RPMI7951 (cell line): ENCODE results near the gene SLC44A3. TPM values are rescaled to one million over a fixed set of nuclear protein-coding genes. Genes with fewer than 3 reads are reported as not detected.
A peak's percentile ranks its signal among the peaks of the same experiment; 100 is the strongest.
"Not testable (repeated sequence)": the region's sequence is repeated elsewhere in the genome, so short reads cannot be mapped to it uniquely, and the experiment has no call there.

Experiments
- DNase-seq: peaks from one replicate; pipeline ENCODE4 v3.0.0-alpha.2; 2012; ENCODE audit warnings: low read depth
- total RNA-seq: library from RNA; depleted of rRNA; stranded (reverse); fragments of >200 nt; shearing (Covaris generic); gene quantifications from 2 replicates; pipeline ENCODE4 v1.2.3, GENCODE V29; 2014

The SLC44A3 gene
- total RNA-seq, 1 experiment from 2014 or later = 1.1 TPM

GRCh38 chr1:94836891-94837290, 16.7 kb downstream of the SLC44A3 start:
- DNase-seq = no peak

GRCh38 chr1:94840381-94840780, 20.2 kb downstream of the SLC44A3 start:
- DNase-seq = not testable (repeated sequence)

- no peak for DNase-seq
Observed at GRCh38 chr1:94840808-94841207, 20.7 kb downstream of the SLC44A3 start.

- no peak for DNase-seq
Observed at GRCh38 chr1:94843430-94843829, 23.3 kb downstream of the SLC44A3 start.

GRCh38 chr1:94843846-94844245, 23.7 kb downstream of the SLC44A3 start:
- DNase-seq = no peak

GRCh38 chr1:94846308-94846707, 26.2 kb downstream of the SLC44A3 start:
- DNase-seq = no peak

- no peak for DNase-seq
Observed at GRCh38 chr1:94851571-94851970, 31.4 kb downstream of the SLC44A3 start.

- DNase-seq = no peak
Observed at GRCh38 chr1:94852788-94853187, 32.6 kb downstream of the SLC44A3 start.

- peak; percentile 93 for DNase-seq
Observed at GRCh38 chr1:94854458-94855306, 34.5 kb downstream of the SLC44A3 start.

- DNase-seq = no peak
Observed at GRCh38 chr1:94855307-94855700, 35.1 kb downstream of the SLC44A3 start.

GRCh38 chr1:94856004-94856403, 35.8 kb downstream of the SLC44A3 start:
- DNase-seq = no peak

GRCh38 chr1:94856868-94857267, 36.7 kb downstream of the SLC44A3 start:
- DNase-seq = no peak

GRCh38 chr1:94858276-94858675, 38.1 kb downstream of the SLC44A3 start:
- DNase-seq = peak; percentile 71

GRCh38 chr1:94859174-94859573, 39.0 kb downstream of the SLC44A3 start:
- DNase-seq = no peak

GRCh38 chr1:94862718-94863117, 42.6 kb downstream of the SLC44A3 start:
- DNase-seq = no peak

GRCh38 chr1:94863297-94863911, 43.2 kb downstream of the SLC44A3 start:
- peak; percentile 72 for DNase-seq

GRCh38 chr1:94863919-94864318, 43.8 kb downstream of the SLC44A3 start:
- peak; percentile 90 for DNase-seq

- no peak for DNase-seq
Observed at GRCh38 chr1:94864821-94865220, 44.7 kb downstream of the SLC44A3 start.

- DNase-seq = peak; percentile 94
Observed at GRCh38 chr1:94865360-94865759, 45.2 kb downstream of the SLC44A3 start.

- DNase-seq = peak; percentile 82
Observed at GRCh38 chr1:94866164-94866807, 46.1 kb downstream of the SLC44A3 start.

- peak; percentile 73 for DNase-seq
Observed at GRCh38 chr1:94871031-94871430, 50.9 kb downstream of the SLC44A3 start.

GRCh38 chr1:94872771-94873495, 52.8 kb downstream of the SLC44A3 start:
- DNase-seq = no peak
